IPS-18a (cell line): ENCODE measurements around the gene PIP5K1B.

Source experiments
- H3K27ac ChIP-seq: one replicate; pipeline ENCODE4 v1.5.1; 2013; ENCODE audit warnings: low read length
- H3K27me3 ChIP-seq: one replicate; pipeline ENCODE4 v1.6.1; 2013; ENCODE audit warnings: mild to moderate bottlenecking, low read length; ENCODE audit not compliant: control insufficient read depth, insufficient read depth
- H3K36me3 ChIP-seq: one replicate; pipeline ENCODE4 v1.6.1; 2013; ENCODE audit warnings: low read depth, low read length; ENCODE audit not compliant: control insufficient read depth
- H3K4me1 ChIP-seq: one replicate; pipeline ENCODE4 v1.6.1; 2013; ENCODE audit warnings: low read depth, low read length; ENCODE audit not compliant: control insufficient read depth
- H3K4me3 ChIP-seq: one replicate; pipeline ENCODE4 v1.5.1; 2013; ENCODE audit warnings: low read length
- H3K9ac ChIP-seq: one replicate; pipeline ENCODE4 v1.6.1; 2013; ENCODE audit warnings: mild to moderate bottlenecking, low read length, moderate library complexity
- H3K9me3 ChIP-seq: one replicate; pipeline ENCODE4 v1.6.1; 2013; ENCODE audit warnings: low read depth, low read length; ENCODE audit not compliant: control insufficient read depth

Gene PIP5K1B

DNA sequence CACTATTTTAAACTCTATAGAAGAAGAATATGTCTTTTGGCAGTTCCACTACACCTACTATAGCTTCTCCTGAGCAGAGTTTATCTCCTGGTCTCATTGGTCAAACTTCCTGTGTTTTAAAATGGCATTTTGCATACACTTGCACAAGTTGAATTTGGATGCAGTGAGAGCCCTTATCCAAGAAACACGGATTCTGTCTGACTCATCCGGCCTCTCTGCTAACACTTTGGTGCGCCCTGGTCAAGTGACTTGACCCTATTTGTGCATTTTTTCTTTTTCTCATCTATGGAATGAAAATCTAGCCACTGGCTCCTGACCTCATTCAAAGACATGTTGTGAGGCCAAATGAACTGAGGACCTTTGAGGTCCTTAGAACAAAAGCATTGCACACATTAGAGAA, 20.0 kb downstream of the PIP5K1B start:
- Histone ChIP-seq H3K4me1 (no peaks in the 10 kb centered on the region), H3K4me3 (no peak overlapping the region), H3K36me3 (no peaks in the 10 kb centered on the region), H3K27ac (no peak overlapping the region), H3K27me3 (no peaks in the 10 kb centered on the region), H3K9me3 (peaks cover 3% of the 10 kb centered on the region), H3K9ac (no peak overlapping the region)

DNA sequence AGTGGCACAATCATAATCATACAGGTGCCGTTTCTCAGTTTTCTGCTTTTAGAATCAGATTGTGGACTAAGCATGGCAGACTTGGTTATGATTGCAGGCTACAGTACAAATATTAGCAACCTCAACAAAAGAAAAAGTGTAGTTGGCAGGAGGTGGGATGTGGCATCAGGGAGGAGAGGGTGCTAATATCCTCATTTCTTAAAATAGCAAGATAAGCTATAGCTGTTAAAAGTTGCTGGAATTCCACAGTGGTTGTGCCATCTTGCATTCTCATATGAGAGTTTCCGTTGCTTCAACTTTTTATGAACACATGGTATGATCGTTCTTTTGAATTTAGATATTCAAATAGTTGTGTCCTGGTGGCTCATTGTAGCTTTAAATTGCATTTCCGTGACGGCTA, 21.4 kb downstream of the PIP5K1B start:
- H3K9ac ChIP-seq, result no peak overlapping the region
- H3K4me1 ChIP-seq, result no peaks in the 10 kb centered on the region
- H3K27ac ChIP-seq, result no peak overlapping the region
- no peaks in the 10 kb centered on the region for H3K27me3 ChIP-seq
- no peak overlapping the region for H3K4me3 ChIP-seq
- peaks cover 3% of the 10 kb centered on the region for H3K9me3 ChIP-seq
- H3K36me3 ChIP-seq, result no peaks in the 10 kb centered on the region

DNA sequence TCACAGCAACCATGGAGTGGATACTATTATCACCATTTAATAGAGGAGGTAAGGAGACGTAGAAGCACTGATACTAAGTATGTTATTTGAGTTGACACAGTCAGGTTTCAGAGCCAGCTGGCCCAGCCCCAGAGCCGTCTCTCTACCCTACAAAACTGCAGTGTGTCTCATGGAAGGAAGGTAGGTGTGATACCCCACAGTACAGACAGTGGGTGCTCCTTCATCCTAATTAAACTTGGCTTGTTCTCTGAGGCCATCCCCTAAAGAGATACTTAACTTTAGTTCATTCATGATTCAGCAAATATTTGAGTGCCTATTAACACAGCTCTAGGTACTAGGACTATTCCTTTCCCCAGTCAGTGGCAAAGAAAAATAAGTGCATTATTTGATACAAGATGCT, 22.6 kb downstream of the PIP5K1B start:
- no peaks in the 10 kb centered on the region for H3K36me3 ChIP-seq

DNA sequence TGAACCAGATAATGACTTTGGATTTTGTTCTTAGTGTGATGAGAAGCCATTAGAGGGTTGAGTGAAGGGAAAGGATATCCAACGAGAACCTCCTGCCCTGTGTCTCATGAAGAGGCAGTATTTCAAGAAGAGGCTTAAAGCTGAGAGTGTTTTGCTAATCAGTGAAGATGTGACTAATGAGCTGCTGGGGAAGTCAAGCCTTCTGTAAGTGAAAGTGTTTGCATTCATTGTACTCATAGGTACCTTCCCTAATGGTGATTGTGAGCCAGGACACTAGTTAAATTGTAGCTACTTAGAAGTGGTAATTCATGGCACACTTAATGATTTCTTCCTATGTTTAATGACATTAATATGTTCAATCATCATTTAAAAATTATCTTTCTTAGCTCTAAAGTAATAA, 23.7 kb downstream of the PIP5K1B start:
- Histone ChIP-seq H3K9ac (no peak overlapping the region), H3K36me3 (no peaks in the 10 kb centered on the region), H3K27ac (no peak overlapping the region), H3K4me3 (no peak overlapping the region), H3K4me1 (no peaks in the 10 kb centered on the region), H3K27me3 (no peaks in the 10 kb centered on the region), H3K9me3 (peaks cover 3% of the 10 kb centered on the region)

More for the DNA sequence above, 22.6 kb downstream of the PIP5K1B start:
- H3K4me1 ChIP-seq, result no peaks in the 10 kb centered on the region
- H3K9ac ChIP-seq, result no peak overlapping the region
- H3K27me3 ChIP-seq, result no peaks in the 10 kb centered on the region
- no peak overlapping the region for H3K27ac ChIP-seq
- H3K9me3 ChIP-seq, result peaks cover 3% of the 10 kb centered on the region
- no peak overlapping the region for H3K4me3 ChIP-seq

DNA sequence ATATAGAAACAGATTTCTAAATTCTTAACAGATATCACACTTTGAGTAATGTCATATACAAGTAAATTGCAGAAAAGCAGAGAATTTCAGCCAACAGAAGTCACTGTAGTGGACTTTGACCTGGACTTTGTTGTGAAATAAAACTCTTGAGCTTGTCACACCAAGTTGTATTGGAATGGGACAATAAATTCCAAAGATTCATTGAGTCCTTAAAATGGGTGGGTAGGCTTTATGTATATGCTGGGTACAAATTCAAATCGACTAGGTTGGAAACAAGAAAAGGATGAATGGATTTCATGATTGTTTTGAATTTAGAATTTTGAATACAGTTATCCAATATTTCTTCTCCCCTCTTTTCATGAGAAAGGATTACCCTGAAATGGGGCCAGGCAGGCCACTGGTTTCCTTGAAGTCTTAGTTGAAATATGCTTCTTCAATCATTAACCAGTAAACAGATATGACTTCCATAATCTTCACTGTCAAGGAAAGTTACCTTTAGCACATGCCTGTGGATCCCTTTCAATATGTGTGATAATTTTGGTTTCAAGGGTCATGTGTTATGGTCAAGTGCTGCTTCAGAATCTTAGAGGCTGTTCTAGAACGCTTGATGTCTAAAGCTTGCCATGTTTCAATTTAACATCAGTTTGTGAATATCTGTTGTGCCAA, 25.7 kb downstream of the PIP5K1B start:
- H3K9me3 ChIP-seq, result no peaks in the 10 kb centered on the region
- no peaks in the 10 kb centered on the region for H3K27me3 ChIP-seq
- no peaks in the 10 kb centered on the region for H3K4me1 ChIP-seq
- H3K9ac ChIP-seq, result no peak overlapping the region
- no peak overlapping the region for H3K4me3 ChIP-seq
- H3K36me3 ChIP-seq, result no peaks in the 10 kb centered on the region
- H3K27ac ChIP-seq, result no peak overlapping the region

DNA sequence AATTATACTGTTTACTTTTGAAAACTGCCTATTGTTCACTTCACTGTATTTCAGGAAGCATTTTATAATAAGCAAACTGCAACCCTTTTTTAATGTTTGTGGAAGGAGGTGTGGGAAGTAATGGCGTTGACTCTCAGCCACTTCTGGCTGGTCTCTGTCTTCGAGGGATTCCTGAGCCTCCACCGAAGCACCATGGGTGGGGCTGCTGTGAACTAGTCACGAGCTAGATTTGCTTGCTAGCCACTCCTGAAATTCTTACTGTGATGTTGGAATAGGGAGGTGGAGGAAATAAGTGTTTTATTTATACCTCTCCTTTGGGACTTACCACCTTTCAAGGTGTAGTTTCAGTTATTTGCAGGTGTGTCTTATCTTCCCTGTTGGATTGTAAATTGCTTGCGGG, 26.8 kb downstream of the PIP5K1B start:
- H3K9me3 ChIP-seq, result no peaks in the 10 kb centered on the region
- H3K36me3 ChIP-seq, result no peaks in the 10 kb centered on the region
- no peak overlapping the region for H3K9ac ChIP-seq
- no peak overlapping the region for H3K27ac ChIP-seq
- no peaks in the 10 kb centered on the region for H3K4me1 ChIP-seq
- H3K27me3 ChIP-seq, result no peaks in the 10 kb centered on the region
- H3K4me3 ChIP-seq, result no peak overlapping the region

DNA sequence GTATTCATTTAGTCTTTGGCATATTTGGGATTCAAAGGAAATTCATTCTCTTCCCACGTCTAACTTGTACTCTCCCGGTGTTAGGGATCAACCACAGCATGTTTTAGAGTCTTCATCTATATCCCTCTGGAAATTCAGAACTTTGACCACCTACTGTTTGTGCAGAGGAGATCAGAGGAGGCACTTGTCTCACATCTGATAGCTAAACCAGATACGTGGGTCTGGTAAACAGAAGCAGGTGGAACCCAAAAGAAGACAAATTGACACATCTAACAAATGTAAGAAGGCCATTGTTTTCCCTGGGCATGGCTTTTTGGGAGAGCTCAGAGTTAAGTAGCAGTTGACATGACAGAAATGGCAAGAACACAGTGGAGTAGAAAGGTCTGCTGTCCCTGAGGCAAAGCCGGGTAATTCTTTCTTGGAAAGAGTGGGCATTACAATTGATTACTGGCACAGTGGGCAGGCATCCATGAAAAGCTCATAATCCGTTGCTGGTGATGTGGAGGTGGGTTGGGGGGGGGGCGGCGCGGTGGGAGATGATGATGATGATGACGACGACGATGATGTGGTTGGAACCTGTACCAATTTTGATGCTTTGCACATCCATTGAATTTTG, 27.5 kb downstream of the PIP5K1B start:
- Histone ChIP-seq H3K36me3 (no peaks in the 10 kb centered on the region), H3K27ac (no peak overlapping the region), H3K9ac (no peak overlapping the region), H3K4me1 (no peaks in the 10 kb centered on the region), H3K27me3 (no peaks in the 10 kb centered on the region), H3K4me3 (no peak overlapping the region), H3K9me3 (no peaks in the 10 kb centered on the region)

DNA sequence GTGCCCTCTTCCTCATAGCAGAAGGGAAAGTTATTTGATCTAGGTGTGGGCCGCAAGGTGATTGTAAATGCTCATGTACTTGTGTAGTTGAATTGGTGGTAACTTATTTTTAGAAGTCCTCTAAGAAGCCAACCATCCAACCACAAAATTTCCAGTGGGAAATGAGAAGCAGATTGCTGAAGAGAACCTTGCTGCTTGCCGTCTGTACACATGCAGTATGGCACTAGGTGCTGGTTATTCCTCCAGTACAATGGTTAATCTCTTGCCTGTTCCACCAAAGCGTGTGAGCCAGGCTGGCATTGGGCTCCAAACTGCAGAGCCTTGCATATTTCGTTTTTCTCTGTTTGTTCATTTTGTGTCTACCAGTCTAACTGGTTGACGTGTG, 28.0 kb downstream of the PIP5K1B start:
- Histone ChIP-seq H3K9ac (no peak overlapping the region), H3K9me3 (no peaks in the 10 kb centered on the region), H3K27ac (no peak overlapping the region), H3K36me3 (no peaks in the 10 kb centered on the region), H3K4me3 (no peak overlapping the region), H3K27me3 (no peaks in the 10 kb centered on the region), H3K4me1 (no peaks in the 10 kb centered on the region)

DNA sequence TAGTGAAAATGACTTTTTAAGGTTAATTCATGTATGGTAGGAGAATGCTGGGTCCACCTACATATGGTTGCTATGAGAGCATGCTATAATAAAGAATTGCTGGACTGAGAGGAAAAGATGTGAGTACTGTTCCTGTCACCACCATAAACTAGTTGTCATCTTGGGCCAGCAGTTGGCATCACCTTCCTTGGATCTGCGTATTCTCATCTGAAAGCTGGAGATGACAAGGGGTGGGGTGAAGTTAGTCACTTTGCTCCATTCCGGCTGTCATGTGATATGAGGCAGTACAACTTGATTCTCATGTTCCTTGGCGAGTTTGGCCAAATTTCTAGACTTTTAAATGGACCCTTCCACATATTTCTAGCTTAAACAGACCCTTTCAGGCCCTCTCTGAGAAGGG, 33.3 kb downstream of the PIP5K1B start:
- Histone ChIP-seq H3K27me3 (no peaks in the 10 kb centered on the region), H3K4me1 (peaks cover 6% of the 10 kb centered on the region), H3K36me3 (no peaks in the 10 kb centered on the region), H3K4me3 (no peak overlapping the region), H3K9me3 (no peaks in the 10 kb centered on the region), H3K9ac (no peak overlapping the region), H3K27ac (no peak overlapping the region)

DNA sequence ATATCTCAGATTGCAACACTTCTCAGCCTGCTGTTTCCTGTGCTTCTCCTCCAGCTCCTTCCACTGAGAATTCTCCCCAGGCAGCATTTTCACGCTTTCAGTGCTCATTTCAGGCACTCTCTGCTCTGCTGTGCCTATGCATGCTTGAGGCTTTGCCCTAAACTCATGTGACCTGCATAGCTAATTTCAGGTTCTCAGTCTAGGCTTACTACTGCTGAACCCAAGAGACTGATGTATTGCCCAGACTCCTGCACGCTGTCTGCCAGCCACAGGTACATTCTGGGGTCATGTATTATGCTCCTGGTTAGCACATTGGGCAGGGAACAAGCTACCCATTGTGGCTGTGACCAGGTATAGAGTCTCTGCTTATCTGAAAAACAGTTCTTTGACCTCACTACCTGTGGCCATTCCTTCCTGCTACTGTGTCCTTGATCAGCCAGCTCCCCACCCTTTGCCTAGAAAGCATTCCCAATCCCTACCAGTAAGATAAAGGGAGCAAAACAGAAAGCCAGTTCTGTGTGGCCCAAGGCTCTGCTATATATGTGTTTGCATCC, 34.7 kb downstream of the PIP5K1B start:
- no peak overlapping the region for H3K9ac ChIP-seq
- peaks cover 6% of the 10 kb centered on the region for H3K4me1 ChIP-seq
- H3K36me3 ChIP-seq, result no peaks in the 10 kb centered on the region
- no peak overlapping the region for H3K4me3 ChIP-seq
- no peak overlapping the region for H3K27ac ChIP-seq
- H3K27me3 ChIP-seq, result no peaks in the 10 kb centered on the region
- H3K9me3 ChIP-seq, result no peaks in the 10 kb centered on the region

DNA sequence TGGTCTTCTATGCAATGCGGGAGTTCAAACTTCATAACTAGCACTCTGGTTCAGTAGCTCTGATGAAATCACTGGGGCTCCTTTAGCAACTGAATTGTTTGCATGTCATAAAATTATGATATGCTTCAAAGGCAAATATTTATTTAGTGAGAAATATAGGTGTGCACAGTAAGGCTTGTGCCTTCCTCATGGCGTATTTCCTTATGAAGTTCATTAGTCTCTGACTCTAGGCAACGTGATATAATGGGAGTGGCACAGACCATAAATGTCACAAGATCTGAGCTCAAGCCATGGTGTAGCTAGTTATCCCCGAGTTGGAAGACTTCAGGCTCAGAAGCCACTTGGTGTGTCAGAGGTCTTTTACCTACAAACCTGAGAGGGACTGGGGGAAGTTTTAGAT, 35.5 kb downstream of the PIP5K1B start:
- peaks cover 6% of the 10 kb centered on the region for H3K4me1 ChIP-seq
- no peaks in the 10 kb centered on the region for H3K9me3 ChIP-seq
- no peaks in the 10 kb centered on the region for H3K27me3 ChIP-seq
- H3K9ac ChIP-seq, result no peak overlapping the region
- H3K36me3 ChIP-seq, result no peaks in the 10 kb centered on the region
- H3K27ac ChIP-seq, result no peak overlapping the region
- H3K4me3 ChIP-seq, result no peak overlapping the region

DNA sequence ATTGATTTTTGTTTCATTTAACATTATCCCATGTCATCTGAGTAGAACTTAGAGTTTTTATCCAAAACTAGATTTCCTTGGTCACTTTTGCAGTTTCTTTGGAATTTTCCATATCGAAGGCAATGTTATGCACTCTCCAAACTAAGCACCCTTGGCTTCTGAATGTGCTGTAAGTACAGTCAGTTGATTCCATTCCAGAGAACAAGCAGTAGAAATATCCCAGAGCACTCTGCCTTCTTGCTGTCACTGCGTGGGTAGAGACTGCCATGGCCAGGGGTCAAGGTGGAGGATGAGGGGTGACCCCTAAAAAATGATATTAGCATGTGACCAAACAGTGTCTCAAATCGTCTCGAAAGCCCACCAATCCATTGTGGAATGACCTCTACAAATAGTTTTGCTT, 36.2 kb downstream of the PIP5K1B start:
- no peak overlapping the region for H3K4me3 ChIP-seq

More for the DNA sequence above, 36.2 kb downstream of the PIP5K1B start:
- Histone ChIP-seq H3K27me3 (no peaks in the 10 kb centered on the region), H3K9ac (no peak overlapping the region), H3K27ac (no peak overlapping the region), H3K9me3 (no peaks in the 10 kb centered on the region), H3K36me3 (no peaks in the 10 kb centered on the region), H3K4me1 (peaks cover 6% of the 10 kb centered on the region)
